ENCODE data around the gene RNF224. TPM values are rescaled to one million over a fixed set of nuclear protein-coding genes. Genes with fewer than 3 reads are reported as not detected.
A peak's percentile ranks its signal among the peaks of the same experiment; 100 is the strongest.

RNF224 gene
- total RNA-seq, 1 experiment from 2014 or later, result 3.9 TPM

- Histone ChIP-seq H4K20me1 (ENCODE audit: insufficient read depth) (peaks cover 28% of the 10 kb centered on the region), H2AFZ (no peak overlapping the region), H3K27ac (no peak overlapping the region), H3K4me1 (replicated peaks; ENCODE audit: insufficient read depth) (peaks cover 55% of the 10 kb centered on the region), H3K9me2 (ENCODE audit: insufficient read depth) (no peaks in the 10 kb centered on the region), H3K79me2 (ENCODE audit: low read depth) (peaks cover 81% of the 10 kb centered on the region), H3K27me3 (ENCODE audit: insufficient read depth, low read depth) (no peaks in the 10 kb centered on the region), H3K4me2 (peak overlapping the region; percentile 98), H3K9me3 (ENCODE audit: insufficient read depth, low read depth) (no peaks in the 10 kb centered on the region), H3K4me3 (peak overlapping the region; percentile 81), H3F3A (ENCODE audit: insufficient read depth, low read depth) (peaks cover 36% of the 10 kb centered on the region; the same call in 1 of the 2 replicates), H3K36me3 (ENCODE audit: low read depth) (no peaks in the 10 kb centered on the region)
- TF ChIP-seq CTCF (conservative IDR thresholded peaks at IDR 0.05) (no peak), EZH2 (IDR thresholded peaks at IDR 0.05; ENCODE audit: low read depth) (no peak)
- intact Hi-C loops (cut with micrococcal nuclease; ENCODE audit: unreplicated experiment), result loop anchor here (2.0 kb wide), 1 partner anchor 15 kb away; a partner anchor contains a TSS
- POLR2A ChIA-PET (ENCODE audit: unreplicated experiment), result interaction anchor here (0.6 to 1.0 kb wide), 10 partner anchors 12 to 471 kb away, joined by 3 to 20 read pairs (median 5); partner anchors contain the start of genes ANAPC2, CYSRT1, RNF224 and SSNA1
- CTCF ChIA-PET, result interaction anchor here (0.5 to 0.9 kb wide), 6 partner anchors 13 to 82 kb away, joined by 3 to 11 read pairs (median 6); partner anchors contain the start of genes ANAPC2, RNF224 and SSNA1
- no peak for DNase-seq
- no TSS peak for BruUV-seq (replicated peaks)
Measured at GRCh38 chr9:137201205-137201868, 26.0 kb upstream of the RNF224 start.

GRCh38 chr9:137202966-137203365, 24.3 kb upstream of the RNF224 start:
- H3K36me3 ChIP-seq (ENCODE audit: low read depth), result no peaks in the 10 kb centered on the region
- ChIA-PET POLR2A (ENCODE audit: unreplicated experiment) (interaction anchor here (0.7 kb wide), 2 partner anchors 34 to 51 kb away, joined by 15 to 16 read pairs; no protein-coding TSS in a partner anchor), CTCF (no interaction called here)
- intact Hi-C loops (cut with micrococcal nuclease; ENCODE audit: unreplicated experiment), result no loop called here
- no peak overlapping the region for H2AFZ ChIP-seq
- no peaks in the 10 kb centered on the region for H3K9me2 ChIP-seq (ENCODE audit: insufficient read depth)
- TF ChIP-seq CTCF (conservative IDR thresholded peaks at IDR 0.05) (no peak), EZH2 (IDR thresholded peaks at IDR 0.05; ENCODE audit: low read depth) (no peak)
- H3K4me1 ChIP-seq (replicated peaks; ENCODE audit: insufficient read depth), result peaks cover 44% of the 10 kb centered on the region
- no TSS peak for BruUV-seq (replicated peaks)
- peaks cover 32% of the 10 kb centered on the region; the same call in 1 of the 2 replicates for H3F3A ChIP-seq (ENCODE audit: insufficient read depth, low read depth)
- peaks cover 81% of the 10 kb centered on the region for H3K79me2 ChIP-seq (ENCODE audit: low read depth)
- H3K9me3 ChIP-seq (ENCODE audit: insufficient read depth, low read depth), result no peaks in the 10 kb centered on the region
- no peak for DNase-seq
- H3K27ac ChIP-seq, result no peak overlapping the region
- no peaks in the 10 kb centered on the region for H3K27me3 ChIP-seq (ENCODE audit: insufficient read depth, low read depth)
- H4K20me1 ChIP-seq (ENCODE audit: insufficient read depth), result peaks cover 12% of the 10 kb centered on the region
- no peak overlapping the region for H3K4me3 ChIP-seq
- no peak overlapping the region for H3K4me2 ChIP-seq

GRCh38 chr9:137204731-137205125, 22.6 kb upstream of the RNF224 start:
- ChIA-PET POLR2A (ENCODE audit: unreplicated experiment) (interaction anchor here (0.6 to 0.8 kb wide), 3 partner anchors 18 to 257 kb away, joined by 3 to 8 read pairs (median 3); no protein-coding TSS in a partner anchor), CTCF (interaction anchor here (0.7 kb wide), 1 partner anchor 16 kb away, joined by 3 read pairs; no protein-coding TSS in a partner anchor)
- Histone ChIP-seq H3K79me2 (ENCODE audit: low read depth) (peaks cover 67% of the 10 kb centered on the region), H3K36me3 (ENCODE audit: low read depth) (no peaks in the 10 kb centered on the region), H3K27ac (no peak overlapping the region), H3K9me2 (ENCODE audit: insufficient read depth) (no peaks in the 10 kb centered on the region), H3F3A (ENCODE audit: insufficient read depth, low read depth) (peaks cover 23% of the 10 kb centered on the region; the same call in 1 of the 2 replicates), H3K4me1 (replicated peaks; ENCODE audit: insufficient read depth) (peaks cover 29% of the 10 kb centered on the region), H3K4me3 (peak overlapping the region; percentile 99), H4K20me1 (ENCODE audit: insufficient read depth) (peaks cover 7% of the 10 kb centered on the region; the same call in 1 of the 2 replicates), H3K27me3 (ENCODE audit: insufficient read depth, low read depth) (no peaks in the 10 kb centered on the region), H3K9me3 (ENCODE audit: insufficient read depth, low read depth) (no peaks in the 10 kb centered on the region), H2AFZ (peak overlapping the region; percentile 84; the same call in 1 of the 2 replicates), H3K4me2 (peak overlapping the region; percentile 100)
- BruUV-seq (replicated peaks), result no TSS peak
- intact Hi-C loops (cut with micrococcal nuclease; ENCODE audit: unreplicated experiment), result no loop called here
- TF ChIP-seq EZH2 (IDR thresholded peaks at IDR 0.05; ENCODE audit: low read depth), result no peak
- TF ChIP-seq CTCF (conservative IDR thresholded peaks at IDR 0.05), result no peak
- no peak for DNase-seq

All from PC-9 (cell line).